Progenitor cell of endocrine pancreas (in vitro differentiated cells): Measurements from ENCODE around the gene TEPSIN. TPM values are rescaled to one million over a fixed set of nuclear protein-coding genes. Genes with fewer than 3 reads are reported as not detected.

Experiments used
- DNase-seq: peaks from one replicate; pipeline ENCODE4 v3.0.0; 2021; ENCODE audit warnings: low spot score; ENCODE audit not compliant: unreplicated experiment
- H3K27ac Mint-ChIP-seq: 2 replicates; pipeline ENCODE4 v1.8.0; 2021; ENCODE audit warnings: mild to moderate bottlenecking, moderate library complexity, mixed read lengths
- H3K27me3 Mint-ChIP-seq: 2 replicates; pipeline ENCODE4 v1.8.0; 2021; ENCODE audit warnings: mixed read lengths
- H3K36me3 Mint-ChIP-seq: 2 replicates; pipeline ENCODE4 v1.8.0; 2022; ENCODE audit warnings: mixed read lengths; ENCODE audit not compliant: insufficient read depth
- H3K4me1 Mint-ChIP-seq: 2 replicates; pipeline ENCODE4 v1.8.0; 2021; ENCODE audit warnings: low read depth, mixed read lengths
- H3K4me3 Mint-ChIP-seq: 2 replicates; pipeline ENCODE4 v1.8.0; 2021; ENCODE audit warnings: low read depth, mild to moderate bottlenecking, moderate library complexity, mixed read lengths
- H3K9me3 Mint-ChIP-seq: 2 replicates; pipeline ENCODE4 v1.8.0; 2021; ENCODE audit warnings: low read depth, mixed read lengths
- CTCF ChIP-seq: fragments of 200-600 bp; sonication (generic); IDR thresholded peaks from one replicate; pipeline ENCODE4 v1.5.0; 2021; ENCODE audit warnings: antibody characterized with exemption, mild to moderate bottlenecking; ENCODE audit not compliant: unreplicated experiment
- total RNA-seq: library from RNA; stranded (reverse); gene quantifications from 2 replicates; pipeline ENCODE4 v1.2.1, GENCODE V29; 2021

TEPSIN gene
- total RNA-seq, 1 donor from 2014 or later = 63.2 TPM

- H3K36me3 Mint-ChIP-seq = peaks cover 14% of the 10 kb centered on the region
- H3K9me3 Mint-ChIP-seq = no peaks in the 10 kb centered on the region
- no peaks in the 10 kb centered on the region for H3K27me3 Mint-ChIP-seq
- DNase-seq = no peak
- TF ChIP-seq CTCF = no peak
- H3K4me1 Mint-ChIP-seq = peaks cover 2% of the 10 kb centered on the region
- no peak overlapping the region for H3K4me3 Mint-ChIP-seq
- H3K27ac Mint-ChIP-seq = no peak overlapping the region
These were observed 6.1 kb downstream of the TEPSIN start for GRCh38 chr17:81232616-81233241.

- H3K4me3 Mint-ChIP-seq = no peak overlapping the region
- H3K4me1 Mint-ChIP-seq = peaks cover 2% of the 10 kb centered on the region
- H3K36me3 Mint-ChIP-seq = peaks cover 14% of the 10 kb centered on the region
- TF ChIP-seq CTCF = no peak
- H3K9me3 Mint-ChIP-seq = no peaks in the 10 kb centered on the region
- H3K27me3 Mint-ChIP-seq = no peaks in the 10 kb centered on the region
- DNase-seq = no peak
- no peak overlapping the region for H3K27ac Mint-ChIP-seq
These were observed 6.9 kb downstream of the TEPSIN start for GRCh38 chr17:81231766-81232581.

- Mint-ChIP-seq H3K36me3 (peaks cover 14% of the 10 kb centered on the region), H3K27me3 (no peaks in the 10 kb centered on the region), H3K4me1 (peaks cover 2% of the 10 kb centered on the region), H3K9me3 (no peaks in the 10 kb centered on the region), H3K4me3 (no peak overlapping the region), H3K27ac (no peak overlapping the region)
- no peak for DNase-seq
- no peak for TF ChIP-seq CTCF
These were observed 7.7 kb downstream of the TEPSIN start for GRCh38 chr17:81231121-81231645.

- no peaks in the 10 kb centered on the region for H3K9me3 Mint-ChIP-seq
- peaks cover 14% of the 10 kb centered on the region for H3K36me3 Mint-ChIP-seq
- H3K4me1 Mint-ChIP-seq = peaks cover 2% of the 10 kb centered on the region
- peak; percentile 21 for TF ChIP-seq CTCF
- no peaks in the 10 kb centered on the region for H3K27me3 Mint-ChIP-seq
- DNase-seq = no peak
- H3K27ac Mint-ChIP-seq = no peak overlapping the region
- H3K4me3 Mint-ChIP-seq = no peak overlapping the region
These were observed 8.6 kb downstream of the TEPSIN start for GRCh38 chr17:81230043-81230820.

- Mint-ChIP-seq H3K4me1 (no peaks in the 10 kb centered on the region), H3K27me3 (no peaks in the 10 kb centered on the region), H3K36me3 (peaks cover 11% of the 10 kb centered on the region), H3K27ac (no peak overlapping the region), H3K4me3 (no peak overlapping the region), H3K9me3 (no peaks in the 10 kb centered on the region)
- no peak for DNase-seq
- no peak for TF ChIP-seq CTCF
These were observed 9.3 kb downstream of the TEPSIN start for GRCh38 chr17:81229666-81229920.
